ENCODE measurements around the gene SGK2.

- TF ChIP-seq CTCF (tag by site-specific recombination; IDR thresholded peaks at IDR 0.05) = no peak
- no peak for TF ChIP-seq ZNF639 (tag by site-specific recombination; IDR thresholded peaks at IDR 0.05)
- no peak for TF ChIP-seq MEIS1 (CRISPR knock-in tag; IDR thresholded peaks at IDR 0.05; ENCODE audit: borderline replicate concordance)
- no peak for TF ChIP-seq ZNF24 (tag by site-specific recombination; IDR thresholded peaks at IDR 0.05)
- TF ChIP-seq KLF9 (tag by site-specific recombination; IDR thresholded peaks at IDR 0.05; ENCODE audit: low read depth) = no peak
- no peak for TF ChIP-seq YY1 (tag by site-specific recombination; IDR thresholded peaks at IDR 0.05)
Observed at GRCh38 chr20:43511879-43512278, 46.9 kb upstream of the SGK2 start.

All from HEK293 (cell line).